T-cell (primary cell): ENCODE results near the gene TGM2. TPM values are rescaled to one million over a fixed set of nuclear protein-coding genes. Genes with fewer than 3 reads are reported as not detected.

ENCODE experiments used
- ATAC-seq, 4 experiments: fragments of 200-7000 bp in 3 of 4; fragments of 150-1000 bp in 1 of 4; cut with Tn5 transposase; replicated peaks in 1 of 4; 1 replicate in 3 of 4; 2 replicates in 1 of 4; pipeline ENCODE4 v1.10.0; 2021; ENCODE audit warnings: moderate library complexity in 3 of 4, mild to moderate bottlenecking in 2 of 4, moderate number of reproducible peaks in 1 of 4
- CTCF ChIA-PET, 2 donors: fragments of 300-600 bp; sonication (Branson Sonifier 250); formaldehyde crosslinking; loops; one replicate each; lab custom pipeline; 2022; ENCODE audit warnings: antibody characterized with exemption in 2 of 2; lab: Charles Lee
- POLR2A ChIA-PET, 2 donors: fragments of 300-600 bp; sonication (Branson Sonifier 250); formaldehyde crosslinking; loops; one replicate each; lab custom pipeline; 2022; ENCODE audit warnings: antibody characterized with exemption in 2 of 2; lab: Charles Lee
- DNase-seq, 35 experiments: peaks; one replicate each; pipeline versions ENCODE4 v3.0.0 to v3.0.0-alpha.2; 2013 to 2023
- H3K27ac ChIP-seq: one replicate; pipeline ENCODE4 v1.5.1; 2013; ENCODE audit warnings: low read length
- H3K27me3 ChIP-seq, 2 experiments: replicated peaks in 1 of 2; 1 replicate in 1 of 2; 2 replicates in 1 of 2; pipeline versions ENCODE4 v1.6.1 to v1.7.0; 2013; ENCODE audit warnings: low read length in 1 of 2, mixed read lengths in 1 of 2; ENCODE audit not compliant: control insufficient read depth in 2 of 2, insufficient read depth in 2 of 2; ENCODE audit errors: extremely low read depth in 1 of 2
- H3K36me3 ChIP-seq, 2 donors: 1 replicate in 1 of 2; 2 replicates in 1 of 2; pipeline versions ENCODE4 v1.6.1 to v1.7.0; 2013; ENCODE audit warnings: low read length in 1 of 2; ENCODE audit not compliant: control insufficient read depth in 2 of 2, insufficient read depth in 1 of 2; ENCODE audit errors: extremely low read depth in 1 of 2
- H3K4me1 ChIP-seq, 2 experiments: 1 replicate in 1 of 2; 2 replicates in 1 of 2; pipeline versions ENCODE4 v1.6.1 to v1.7.0; 2013; ENCODE audit warnings: low read length in 2 of 2, mixed read lengths in 1 of 2; ENCODE audit not compliant: insufficient read depth in 2 of 2, control insufficient read depth in 1 of 2; ENCODE audit errors: extremely low read depth in 1 of 2
- H3K4me3 ChIP-seq, 2 donors: 1 replicate in 1 of 2; 2 replicates in 1 of 2; pipeline versions ENCODE4 v1.5.1 to v1.7.0; 2013; ENCODE audit warnings: mild to moderate bottlenecking in 2 of 2, low read length in 1 of 2, moderate library complexity in 1 of 2; ENCODE audit not compliant: control insufficient read depth in 1 of 2; ENCODE audit errors: extremely low read depth in 1 of 2
- H3K9me3 ChIP-seq: 2 replicates; pipeline ENCODE4 v1.7.0; 2013
- H3K27ac Mint-ChIP-seq, 2 donors: one replicate each; pipeline ENCODE4 v1.8.0; 2020 to 2021; ENCODE audit warnings: mild to moderate bottlenecking in 2 of 2, mixed read lengths in 2 of 2
- H3K27me3 Mint-ChIP-seq, 2 donors: one replicate each; pipeline ENCODE4 v1.8.0; 2021 to 2022; ENCODE audit warnings: mixed read lengths in 2 of 2
- H3K36me3 Mint-ChIP-seq: one replicate; pipeline ENCODE4 v1.8.0; 2021; ENCODE audit warnings: mixed read lengths
- H3K4me1 Mint-ChIP-seq, 3 donors: one replicate each; pipeline ENCODE4 v1.8.0; 2020 to 2022; ENCODE audit warnings: mixed read lengths in 3 of 3, mild to moderate bottlenecking in 1 of 3
- H3K4me3 Mint-ChIP-seq, 3 donors: one replicate each; pipeline ENCODE4 v1.8.0; 2020 to 2022; ENCODE audit warnings: mild to moderate bottlenecking in 3 of 3, mixed read lengths in 3 of 3, moderate library complexity in 3 of 3
- H3K9me3 Mint-ChIP-seq, 3 donors: one replicate each; pipeline ENCODE4 v1.8.0; 2020 to 2022; ENCODE audit warnings: mixed read lengths in 3 of 3
- WGBS: methylation state at CpG from one replicate; pipeline ENCODE4 v1.1.5; 2013; ENCODE audit warnings: missing lambda C conversion rate; ENCODE audit not compliant: insufficient coverage; 5-methylcytosine and 5-hydroxymethylcytosine counted together
- total RNA-seq, 35 experiments: library from RNA in 6 of 35; stranded (reverse) in 6 of 35; fragments of 120-200 nt in 1 of 35; gene quantifications; one replicate each; pipeline versions ENCODE4 v1.2.1 to v1.2.4 and lab custom pipeline; 2013 to 2026

The TGM2 gene
- total RNA-seq, 5 donors from 2014 or later (not counting 1 experiment from before 2014, with no cell fraction given), result 0.62 to 1.8 (median 1.2) TPM; not detected in 2

DNA sequence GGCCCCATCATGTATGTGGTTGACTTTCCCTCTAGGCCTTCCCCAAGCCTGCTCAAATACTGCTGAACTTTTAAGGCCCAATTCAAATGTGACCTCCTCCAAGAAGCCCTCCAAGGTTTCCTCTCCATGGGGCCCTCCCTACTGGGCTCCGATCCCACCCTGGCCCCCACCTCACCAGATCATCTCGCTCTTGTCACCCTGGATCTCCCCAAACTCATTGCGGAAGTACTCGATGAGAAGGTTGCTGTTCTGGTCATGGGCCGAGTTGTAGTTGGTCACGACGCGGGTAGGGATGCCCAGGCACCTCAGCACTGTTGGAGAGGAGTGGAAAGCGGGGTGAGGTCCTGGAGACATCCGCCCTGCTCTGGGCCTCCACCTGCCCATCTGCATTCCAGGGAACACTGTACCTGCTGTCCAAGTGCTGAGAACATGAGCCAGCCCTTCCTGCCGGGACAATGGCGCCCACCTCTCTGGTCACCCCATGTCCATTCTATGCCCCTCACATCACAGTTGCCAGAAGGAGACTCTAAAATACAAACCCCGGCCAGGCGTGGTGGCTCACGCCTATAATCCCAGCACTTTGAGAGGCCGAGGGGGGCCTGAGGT is 23.1 kb downstream of the TGM2 start:
- no peak for DNase-seq
- H3K36me3 Mint-ChIP-seq, result no peaks in the 10 kb centered on the region
- H3K27me3 Mint-ChIP-seq, result no peaks in the 10 kb centered on the region

GRCh38 chr20:38141204-38141888 is 23.7 kb downstream of the TGM2 start:
- Mint-ChIP-seq H3K27me3 (no peaks in the 10 kb centered on the region), H3K4me1 (no peaks in the 10 kb centered on the region), H3K9me3 (no peaks in the 10 kb centered on the region), H3K4me3 (no peak overlapping the region), H3K36me3 (no peaks in the 10 kb centered on the region), H3K27ac (no peak overlapping the region)
- ATAC-seq, result no peak
- H3K27me3 ChIP-seq, result peaks cover 0 to 19% of the 10 kb centered on the region in 2 experiments
- H3K4me1 ChIP-seq, result no peaks in the 10 kb centered on the region
- 73% methylated on average over 9 of the region's 23 CpGs for whole genome bisulfite sequencing
- no peak overlapping the region for H3K27ac ChIP-seq
- no peaks in the 10 kb centered on the region for H3K36me3 ChIP-seq
- ChIA-PET CTCF (no interaction called here), POLR2A (interaction anchor here in 1 of 2 donors (0.6 kb wide), 1 partner anchor 130 kb away, joined by 3 read pairs; no protein-coding TSS in a partner anchor)
- no peak for DNase-seq
- no peaks in the 10 kb centered on the region for H3K9me3 ChIP-seq
- no peak overlapping the region for H3K4me3 ChIP-seq

More for the DNA sequence above, 23.1 kb downstream of the TGM2 start:
- POLR2A ChIA-PET, result no interaction called here
- WGBS, result 91% methylated on average over 7 of the region's 16 CpGs
- H3K27ac ChIP-seq, result no peak overlapping the region
- H3K4me1 Mint-ChIP-seq, result no peaks in the 10 kb centered on the region
- no peaks in the 10 kb centered on the region for H3K36me3 ChIP-seq
- peaks cover 0 to 18% of the 10 kb centered on the region in 2 experiments for H3K27me3 ChIP-seq
- H3K9me3 ChIP-seq, result no peaks in the 10 kb centered on the region
- ATAC-seq, result no peak
- no peak overlapping the region for H3K27ac Mint-ChIP-seq
- CTCF ChIA-PET, result no interaction called here
- H3K9me3 Mint-ChIP-seq, result no peaks in the 10 kb centered on the region
- H3K4me3 Mint-ChIP-seq, result no peak overlapping the region
- H3K4me3 ChIP-seq, result no peak overlapping the region
- H3K4me1 ChIP-seq, result no peaks in the 10 kb centered on the region

GRCh38 chr20:38139977-38140753 is 24.9 kb downstream of the TGM2 start:
- CTCF ChIA-PET, result no interaction called here
- H3K4me3 ChIP-seq, result no peak overlapping the region
- H3K36me3 Mint-ChIP-seq, result no peaks in the 10 kb centered on the region

GRCh38 chr20:38139156-38139912 is 25.7 kb downstream of the TGM2 start:
- Mint-ChIP-seq H3K9me3 (no peaks in the 10 kb centered on the region), H3K27me3 (no peaks in the 10 kb centered on the region), H3K27ac (no peak overlapping the region), H3K36me3 (no peaks in the 10 kb centered on the region), H3K4me3 (no peak overlapping the region), H3K4me1 (peaks cover 4 to 6% (median 4%) of the 10 kb centered on the region in 3 donors)
- CTCF ChIA-PET, result no interaction called here
- peaks cover 0 to 5% of the 10 kb centered on the region in 2 experiments for H3K4me1 ChIP-seq
- H3K36me3 ChIP-seq, result no peaks in the 10 kb centered on the region
- H3K27ac ChIP-seq, result no peak overlapping the region
- peaks cover 0 to 18% of the 10 kb centered on the region in 2 experiments for H3K27me3 ChIP-seq
- no peak for DNase-seq
- no peak for ATAC-seq
- no peak overlapping the region for H3K4me3 ChIP-seq
- POLR2A ChIA-PET, result no interaction called here
- 93% methylated on average over 16 of the region's 25 CpGs for whole genome bisulfite sequencing
- no peaks in the 10 kb centered on the region for H3K9me3 ChIP-seq

More at GRCh38 chr20:38139977-38140753, 24.9 kb downstream of the TGM2 start:
- no peaks in the 10 kb centered on the region for H3K4me1 Mint-ChIP-seq
- Histone ChIP-seq H3K4me1 (no peaks in the 10 kb centered on the region), H3K27me3 (peaks cover 0 to 24% of the 10 kb centered on the region in 2 experiments), H3K27ac (no peak overlapping the region), H3K36me3 (no peaks in the 10 kb centered on the region), H3K9me3 (no peaks in the 10 kb centered on the region)
- no peak for DNase-seq
- no peak for ATAC-seq
- H3K27ac Mint-ChIP-seq, result no peak overlapping the region
- H3K27me3 Mint-ChIP-seq, result no peaks in the 10 kb centered on the region
- POLR2A ChIA-PET, result no interaction called here
- no peak overlapping the region for H3K4me3 Mint-ChIP-seq
- no peaks in the 10 kb centered on the region for H3K9me3 Mint-ChIP-seq
- WGBS, result 76% methylated on average over 6 of the region's 12 CpGs

GRCh38 chr20:38138086-38138778 is 26.8 kb downstream of the TGM2 start:
- Histone ChIP-seq H3K4me3 (no peak overlapping the region), H3K27ac (no peak overlapping the region), H3K9me3 (no peaks in the 10 kb centered on the region), H3K36me3 (no peaks in the 10 kb centered on the region), H3K4me1 (peaks cover 0 to 5% of the 10 kb centered on the region in 2 experiments), H3K27me3 (peaks cover 0 to 11% of the 10 kb centered on the region in 2 experiments)
- DNase-seq (no peak), ATAC-seq (no peak)
- ChIA-PET CTCF (interaction anchor here in 1 of 2 donors (0.5 kb wide), 1 partner anchor 279 kb away, joined by 3 read pairs; no protein-coding TSS in a partner anchor), POLR2A (no interaction called here)
- Mint-ChIP-seq H3K36me3 (no peaks in the 10 kb centered on the region), H3K27me3 (no peaks in the 10 kb centered on the region), H3K9me3 (no peaks in the 10 kb centered on the region), H3K27ac (no peak overlapping the region), H3K4me1 (peaks cover 6 to 8% (median 6%) of the 10 kb centered on the region in 3 donors), H3K4me3 (no peak overlapping the region)
- 72% methylated on average over 10 of the region's 15 CpGs for WGBS
